Fibroblast of villous mesenchyme (primary cell): Measurements from ENCODE around the gene DPYD. TPM values are rescaled to one million over a fixed set of nuclear protein-coding genes. Genes with fewer than 3 reads are reported as not detected.
A peak's percentile ranks its signal among the peaks of the same experiment; 100 is the strongest.

Experiments used
- DNase-seq: peaks from one replicate; pipeline ENCODE4 v3.0.0-alpha.2; 2010; ENCODE audit warnings: low read depth
- H3K4me3 ChIP-seq: 2 replicates; pipeline ENCODE4 v1.5.1; 2011; ENCODE audit warnings: low read depth, mild to moderate bottlenecking, low read length
- CTCF ChIP-seq: IDR thresholded peaks from 2 replicates; pipeline ENCODE4 v1.5.1; 2012; ENCODE audit warnings: low read depth, mild to moderate bottlenecking, low read length; ENCODE audit not compliant: insufficient read depth
- total RNA-seq: library from RNA; depleted of rRNA; stranded (reverse); fragments of >200 nt; gene quantifications from 2 replicates; pipeline ENCODE4 v1.2.3, GENCODE V29; 2012

Gene DPYD
- total RNA-seq, 1 donor = 48.4 TPM

GRCh38 chr1:97920276-97920831, 480 bp downstream of the DPYD start:
- TF ChIP-seq CTCF = no peak
- peak; percentile 26 for DNase-seq
- H3K4me3 ChIP-seq = peak overlapping the region; percentile 78

GRCh38 chr1:97919585-97920261, 1.1 kb downstream of the DPYD start:
- H3K4me3 ChIP-seq = peak overlapping the region; percentile 78
- TF ChIP-seq CTCF = no peak
- peak; percentile 57 for DNase-seq

GRCh38 chr1:97918961-97919360, 1.9 kb downstream of the DPYD start:
- no peak for DNase-seq
- no peak for TF ChIP-seq CTCF
- no peak overlapping the region for H3K4me3 ChIP-seq

GRCh38 chr1:97913506-97914139, 7.2 kb downstream of the DPYD start:
- H3K4me3 ChIP-seq = no peak overlapping the region
- no peak for DNase-seq
- TF ChIP-seq CTCF = no peak

GRCh38 chr1:97911266-97912215, 9.3 kb downstream of the DPYD start:
- no peak overlapping the region for H3K4me3 ChIP-seq
- DNase-seq = no peak
- TF ChIP-seq CTCF = no peak

GRCh38 chr1:97909266-97909665, 11.6 kb downstream of the DPYD start:
- TF ChIP-seq CTCF = no peak
- DNase-seq = no peak
- no peak overlapping the region for H3K4me3 ChIP-seq
